Heart left ventricle (tissue), 16 donors: ENCODE results near the gene TRAF2. TPM values are rescaled to one million over a fixed set of nuclear protein-coding genes. Genes with fewer than 3 reads are reported as not detected.
A peak's percentile ranks its signal among the peaks of the same experiment; 100 is the strongest.

Experiments used
- ATAC-seq, 4 donors: fragments of 200-7000 bp; cut with Tn5 transposase; one replicate each; pipeline ENCODE4 v1.9.1; 2020 to 2022; ENCODE audit warnings: moderate library complexity in 4 of 4, mild to moderate bottlenecking in 3 of 4, moderate number of reproducible peaks in 1 of 4
- DNase-seq, 5 donors: peaks; one replicate each; pipeline ENCODE4 v3.0.0-alpha.2; 2020
- H3K27ac ChIP-seq, 12 donors: fragments of 200-600 bp; sonication (generic) in 4 of 12; one replicate each; pipeline versions ENCODE4 v1.5.0 to v1.8.0; 2016 to 2022; ENCODE audit warnings: mild to moderate bottlenecking in 2 of 12
- H3K27me3 ChIP-seq, 9 donors: fragments of 200-600 bp; sonication (generic) in 2 of 9; one replicate each; pipeline versions ENCODE4 v1.5.1 to v1.8.0; 2016 to 2022; ENCODE audit warnings: mild to moderate bottlenecking in 3 of 9
- H3K36me3 ChIP-seq, 9 donors: fragments of 200-600 bp; sonication (generic) in 2 of 9; one replicate each; pipeline versions ENCODE4 v1.5.0 to v1.8.0; 2018 to 2022; ENCODE audit warnings: mild to moderate bottlenecking in 2 of 9
- H3K4me1 ChIP-seq, 12 donors: fragments of 200-600 bp; sonication (generic) in 4 of 12; one replicate each; pipeline versions ENCODE4 v1.5.0 to v1.8.0; 2016 to 2022; ENCODE audit warnings: mild to moderate bottlenecking in 3 of 12
- H3K4me3 ChIP-seq, 12 donors: fragments of 200-600 bp; sonication (generic) in 4 of 12; one replicate each; pipeline versions ENCODE4 v1.5.0 to v1.8.0; 2017 to 2022; ENCODE audit warnings: mild to moderate bottlenecking in 9 of 12, moderate library complexity in 4 of 12
- H3K9me3 ChIP-seq, 12 donors: fragments of 200-600 bp; sonication (generic) in 4 of 12; one replicate each; pipeline versions ENCODE4 v1.5.0 to v1.8.0; 2016 to 2022; ENCODE audit warnings: mild to moderate bottlenecking in 1 of 12
- CTCF ChIP-seq, 12 donors: fragments of 200-600 bp; sonication (generic) in 4 of 12; IDR thresholded peaks; one replicate each; pipeline versions ENCODE4 v1.5.0 to v1.8.0; 2018 to 2022; ENCODE audit warnings: antibody characterized with exemption in 12 of 12, mild to moderate bottlenecking in 5 of 12
- POLR2A ChIP-seq, 2 donors: fragments of 450-650 bp; IDR thresholded peaks; one replicate each; pipeline ENCODE4 v1.6.1; 2017; ENCODE audit warnings: antibody characterized with exemption in 2 of 2, mild to moderate bottlenecking in 2 of 2, moderate library complexity in 2 of 2
- WGBS, 4 donors: extraction: QIAGEN DNeasy Blood & Tissue Kit in 2 of 4; methylation state at CpG; one replicate each; pipeline versions ENCODE4 v1.1.5 to v1.1.7; 2013 to 2018; 5-methylcytosine and 5-hydroxymethylcytosine counted together
- intact Hi-C, 10 donors: fragments of 100-400 bp; cut with DNase I; formaldehyde crosslinking; loops; one replicate each; pipeline versions ENCODE4 v1.11.1 to v1.14.2; 2022
- polyA plus RNA-seq, 2 donors: library from polyadenylated mRNA; stranded (reverse); fragments of 200-250 nt; gene quantifications; one replicate each; pipeline ENCODE4 v1.2.3, GENCODE V29; 2013
- total RNA-seq, 9 donors: library from RNA; depleted of rRNA in 2 of 9; stranded (reverse); fragments of >200 nt in 2 of 9; fragmentation: NEBNext Ultra II Directional in 3 of 9; extraction: Animal tissue kit (Norgen Biotek cat#: 25700) in 3 of 9; gene quantifications; one replicate each; pipeline versions ENCODE4 v1.1.0 to v1.2.4, GENCODE V29; 2016 to 2023
- donor health status: ischemic (EF 13 %, LVEDD 7.1; RV severe dilation, severe dysfunction).
- donor health status: healthy with polysubstance abuse.
- donor health status: DM: no; HTN: yes; CAD: no.
- donor health status: DM: no; HTN: no; CAD: no.
- donor health status: ischemic (EF 25% LVEDD 6.9; RV normal size, moderate dysfunction).
- donor health status: ischemic (EF 25% LVEDD 5.7; RV mildly dilated, moderate dysfunction).
- donor health status: healthy.
- donor health status: DM: yes; HTN: yes; CAD: no.
- donor health status: ischemic (EF 35%, LVEDD 5.7; RV mildly dilated, moderate dysfunction).
- donor health status: nonischemic (EF 11% LVEDD 7.7; RV severe dilation, severe dysfunction).
- donor health status: DM: yes; HTN: yes; CAD: no.
- donor health status: PGD.
- donor health status: ischemic (EF 29% LVEDD 5.4; RV normal size, mild dysfunction).
- donor health status: nonischemic (EF 23%, LVEDD 6.1; RV moderate dilation, normal function).

The TRAF2 gene
- total and polyA plus RNA-seq, 11 donors: 6.3 to 28.3 (median 9.4) TPM

GRCh38 chr9:136922540-136922939 is 36.2 kb downstream of the TRAF2 start:
- Histone ChIP-seq H3K27me3 (no peaks in the 10 kb centered on the region), H3K27ac (peak overlapping the region in 11 of 12 donors; percentile 29 to 90 (median 72)), H3K4me3 (no peak overlapping the region), H3K4me1 (peaks cover 0 to 61% (median 35%) of the 10 kb centered on the region in 12 donors), H3K9me3 (no peaks in the 10 kb centered on the region), H3K36me3 (peaks cover 0 to 59% (median 22%) of the 10 kb centered on the region in 9 donors)
- 88 to 93% (median 90%) methylated on average over 19 of the region's 19 CpGs for WGBS, 4 donors
- intact Hi-C loops: loop anchor here in 3 of 10 donors (5.0 to 10.0 kb wide), 2 partner anchors 35 to 58 kb away; partner anchors contain the start of genes EDF1 (in 2 of the 3) and TRAF2 (in 1 of the 3)
- DNase-seq (no peak), ATAC-seq (no peak)
- TF ChIP-seq POLR2A (IDR thresholded peaks at IDR 0.05) (no peak), CTCF (IDR thresholded peaks at IDR 0.05) (no peak)

- Histone ChIP-seq H3K27me3 (no peaks in the 10 kb centered on the region), H3K4me1 (peaks cover 4 to 74% (median 48%) of the 10 kb centered on the region in 12 donors), H3K4me3 (no peak overlapping the region), H3K27ac (peak overlapping the region in 1 of 12 donors; percentile 76), H3K36me3 (peaks cover 0 to 56% (median 18%) of the 10 kb centered on the region in 9 donors), H3K9me3 (no peaks in the 10 kb centered on the region)
- ATAC-seq (no peak), DNase-seq (no peak)
- WGBS, 4 donors: 94 to 95% (median 94%) methylated on average over 8 to 19 of the region's 19 CpGs
- TF ChIP-seq CTCF (IDR thresholded peaks at IDR 0.05) (no peak), POLR2A (IDR thresholded peaks at IDR 0.05) (no peak)
- intact Hi-C loops: loop anchor here in 5 of 10 donors (2.0 to 10.0 kb wide), 3 partner anchors 21 to 59 kb away; partner anchors contain the start of genes EDF1 (in 2 of the 5) and TRAF2 (in 1 of the 5)
These were observed 37.6 kb downstream of the TRAF2 start for GRCh38 chr9:136923881-136924280.

- WGBS, 4 donors: 39 to 55% (median 53%) methylated on average over 19 to 33 of the region's 33 CpGs
- TF ChIP-seq CTCF (IDR thresholded peaks at IDR 0.05) (peak in 5 of 12 donors; percentile 7 to 29 (median 16)), POLR2A (IDR thresholded peaks at IDR 0.05) (no peak)
- Histone ChIP-seq H3K4me1 (peaks cover 11 to 89% (median 62%) of the 10 kb centered on the region in 12 donors), H3K4me3 (no peak overlapping the region), H3K36me3 (peaks cover 0 to 43% (median 8%) of the 10 kb centered on the region in 9 donors), H3K27me3 (no peaks in the 10 kb centered on the region), H3K9me3 (no peaks in the 10 kb centered on the region), H3K27ac (peak overlapping the region in 11 of 12 donors; percentile 35 to 82 (median 65))
- intact Hi-C loops: loop anchor here in 6 of 10 donors (2.0 to 10.0 kb wide), 5 partner anchors 23 to 78 kb away; partner anchors contain the start of genes EDF1 (in 2 of the 6), TRAF2 (in 2 of the 6), MAMDC4 (in 1 of the 6) and PHPT1 (in 1 of the 6)
- DNase-seq: peak; percentile 64 to 76 (median 67)
- ATAC-seq: peak in 3 of 4 donors; percentile 2 to 38 (median 8)
These were observed 39.3 kb downstream of the TRAF2 start for GRCh38 chr9:136925414-136926153.
